Natural killer cell (primary cell): ENCODE data around the gene ZNF718. TPM values are rescaled to one million over a fixed set of nuclear protein-coding genes. Genes with fewer than 3 reads are reported as not detected.
A peak's percentile ranks its signal among the peaks of the same experiment; 100 is the strongest.
"Not testable (repeated sequence)": the region's sequence is repeated elsewhere in the genome, so short reads cannot be mapped to it uniquely, and the experiment has no call there.

Experiments used
- ATAC-seq, 3 donors: fragments of 150-1000 bp in 2 of 3; fragments of 200-7000 bp in 1 of 3; cut with Tn5 transposase; 1 replicate in 1 of 3; 2 replicates in 2 of 3; pipeline ENCODE4 v1.10.0; 2021; ENCODE audit warnings: mild to moderate bottlenecking in 2 of 3, moderate library complexity in 2 of 3
- DNase-seq, 2 donors: peaks; one replicate each; pipeline versions ENCODE4 v3.0.0 to v3.0.0-alpha.2; 2013 to 2021; ENCODE audit warnings: mixed read lengths in 1 of 2
- H3K27ac ChIP-seq: one replicate; pipeline ENCODE4 v1.5.1; 2013; ENCODE audit warnings: mild to moderate bottlenecking, low read length
- H3K27me3 ChIP-seq: one replicate; pipeline ENCODE4 v1.6.1; 2013; ENCODE audit warnings: low read length; ENCODE audit not compliant: control insufficient read depth, insufficient read depth
- H3K36me3 ChIP-seq: one replicate; pipeline ENCODE4 v1.6.1; 2013; ENCODE audit warnings: low read length; ENCODE audit not compliant: control insufficient read depth, insufficient read depth
- H3K4me1 ChIP-seq: one replicate; pipeline ENCODE4 v1.6.1; 2013; ENCODE audit warnings: low read length; ENCODE audit not compliant: control insufficient read depth, insufficient read depth
- H3K4me3 ChIP-seq: one replicate; pipeline ENCODE4 v1.5.1; 2013; ENCODE audit warnings: low read length
- H3K9me3 ChIP-seq: one replicate; pipeline ENCODE4 v1.6.1; 2013; ENCODE audit warnings: low read length; ENCODE audit not compliant: control insufficient read depth, insufficient read depth
- H3K27ac Mint-ChIP-seq, 2 donors: one replicate each; pipeline ENCODE4 v1.8.0; 2022; ENCODE audit warnings: mild to moderate bottlenecking in 2 of 2, mixed read lengths in 2 of 2, moderate library complexity in 1 of 2
- H3K27me3 Mint-ChIP-seq, 2 donors: one replicate each; pipeline ENCODE4 v1.8.0; 2022; ENCODE audit warnings: low read depth in 2 of 2, mixed read lengths in 2 of 2
- H3K36me3 Mint-ChIP-seq: one replicate; pipeline ENCODE4 v1.8.0; 2022; ENCODE audit warnings: mixed read lengths
- H3K4me1 Mint-ChIP-seq, 2 donors: one replicate each; pipeline ENCODE4 v1.8.0; 2022; ENCODE audit warnings: mixed read lengths in 2 of 2
- H3K4me3 Mint-ChIP-seq: one replicate; pipeline ENCODE4 v1.8.0; 2022; ENCODE audit warnings: mild to moderate bottlenecking, moderate library complexity, mixed read lengths
- H3K9me3 Mint-ChIP-seq, 2 donors: one replicate each; pipeline ENCODE4 v1.8.0; 2022; ENCODE audit warnings: mixed read lengths in 2 of 2
- WGBS: methylation state at CpG from one replicate; pipeline ENCODE4 v1.1.7; 2013; ENCODE audit warnings: missing lambda C conversion rate; ENCODE audit not compliant: insufficient coverage; 5-methylcytosine and 5-hydroxymethylcytosine counted together
- intact Hi-C: fragments of 100-400 bp; cut with micrococcal nuclease; formaldehyde crosslinking; loops from one replicate; pipeline ENCODE4 v1.14.2; 2022
- total RNA-seq, 4 donors: library from RNA; stranded (reverse); fragments of 120-200 nt in 1 of 4; gene quantifications; one replicate each; pipeline versions ENCODE4 v1.2.3 to v1.2.4, GENCODE V29; 2013 to 2022
- TF ChIP-seq, protein P1 (sequence below): fragments of 200-600 bp; IDR thresholded peaks from one replicate; pipeline ENCODE4 v1.8.0; 2022; ENCODE audit warnings: antibody characterized with exemption

The ZNF718 gene
- total RNA-seq, 3 donors from 2014 or later (not counting 1 experiment from before 2014, with no cell fraction given): 7.9 to 16.1 (median 15.1) TPM

DNA sequence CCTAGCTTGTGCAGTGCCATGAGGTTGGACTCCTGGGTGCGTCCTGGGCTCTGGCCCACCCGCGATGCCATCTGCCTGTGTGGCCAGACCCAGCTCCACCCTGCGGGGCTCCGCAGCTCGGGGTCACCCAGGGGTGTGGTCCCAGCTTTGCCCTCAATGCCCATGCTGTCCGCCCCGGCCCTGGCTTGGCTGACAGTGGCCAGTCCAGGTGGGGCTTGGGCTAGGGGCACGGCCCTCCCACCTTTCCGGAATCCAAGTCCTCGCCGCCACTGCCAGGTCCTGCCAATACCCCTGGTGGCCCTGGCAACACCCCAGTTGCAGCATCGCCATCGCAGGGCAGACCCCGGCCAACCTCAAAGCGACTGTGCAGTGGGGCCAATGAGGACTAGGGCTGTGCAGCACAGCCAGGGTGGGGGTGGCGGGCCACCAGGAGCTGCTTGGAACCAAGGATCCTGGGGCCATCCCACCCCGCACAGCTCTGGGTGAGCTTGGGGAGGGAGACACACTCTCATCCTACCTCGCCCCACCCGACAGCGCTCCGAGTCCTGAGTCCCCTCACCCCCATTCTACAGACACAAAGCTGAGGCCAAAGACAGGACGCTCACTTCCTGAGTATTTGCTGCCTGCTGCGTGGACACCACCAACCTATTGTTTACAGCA, 80.9 kb downstream of the ZNF718 start:
- H3K4me3 ChIP-seq: no peak overlapping the region
- Mint-ChIP-seq H3K9me3 (peaks cover 4 to 15% of the 10 kb centered on the region in 2 donors), H3K4me3 (no peak overlapping the region), H3K36me3 (peaks cover 14% of the 10 kb centered on the region), H3K27me3 (no peaks in the 10 kb centered on the region), H3K4me1 (peaks cover 35 to 44% of the 10 kb centered on the region in 2 donors), H3K27ac (no peak overlapping the region)
- DNase-seq (no peak), ATAC-seq (no peak)
- no peak overlapping the region for H3K27ac ChIP-seq
- peaks cover 42% of the 10 kb centered on the region for H3K9me3 ChIP-seq
- TF ChIP-seq, protein P1, sequence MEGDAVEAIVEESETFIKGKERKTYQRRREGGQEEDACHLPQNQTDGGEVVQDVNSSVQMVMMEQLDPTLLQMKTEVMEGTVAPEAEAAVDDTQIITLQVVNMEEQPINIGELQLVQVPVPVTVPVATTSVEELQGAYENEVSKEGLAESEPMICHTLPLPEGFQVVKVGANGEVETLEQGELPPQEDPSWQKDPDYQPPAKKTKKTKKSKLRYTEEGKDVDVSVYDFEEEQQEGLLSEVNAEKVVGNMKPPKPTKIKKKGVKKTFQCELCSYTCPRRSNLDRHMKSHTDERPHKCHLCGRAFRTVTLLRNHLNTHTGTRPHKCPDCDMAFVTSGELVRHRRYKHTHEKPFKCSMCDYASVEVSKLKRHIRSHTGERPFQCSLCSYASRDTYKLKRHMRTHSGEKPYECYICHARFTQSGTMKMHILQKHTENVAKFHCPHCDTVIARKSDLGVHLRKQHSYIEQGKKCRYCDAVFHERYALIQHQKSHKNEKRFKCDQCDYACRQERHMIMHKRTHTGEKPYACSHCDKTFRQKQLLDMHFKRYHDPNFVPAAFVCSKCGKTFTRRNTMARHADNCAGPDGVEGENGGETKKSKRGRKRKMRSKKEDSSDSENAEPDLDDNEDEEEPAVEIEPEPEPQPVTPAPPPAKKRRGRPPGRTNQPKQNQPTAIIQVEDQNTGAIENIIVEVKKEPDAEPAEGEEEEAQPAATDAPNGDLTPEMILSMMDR: no peak
- WGBS: 96% methylated on average over 24 of the region's 24 CpGs
- H3K4me1 ChIP-seq: peaks cover 11% of the 10 kb centered on the region
- H3K27me3 ChIP-seq: no peaks in the 10 kb centered on the region
- intact Hi-C loops: no loop called here
- peaks cover 4% of the 10 kb centered on the region for H3K36me3 ChIP-seq

DNA sequence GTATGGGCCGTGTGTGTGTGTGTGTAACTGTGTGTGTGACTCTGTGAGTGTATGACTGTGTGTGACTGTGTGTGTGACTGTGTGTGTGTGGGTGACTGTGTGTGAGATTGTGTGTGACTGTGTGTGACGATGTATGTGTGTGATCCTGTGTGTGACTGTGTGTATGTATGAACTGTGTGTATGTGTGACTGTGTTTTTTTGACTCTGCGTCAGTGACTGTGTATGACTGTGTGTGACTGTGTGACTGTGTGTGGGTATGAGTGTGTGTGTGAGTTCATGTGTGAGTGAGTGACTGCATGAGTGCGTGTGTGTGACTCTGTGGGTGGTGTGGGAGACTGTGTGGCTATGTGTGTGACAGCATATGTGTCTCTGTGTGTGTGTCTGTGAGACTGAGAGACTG, 81.8 kb downstream of the ZNF718 start:
- ATAC-seq (no peak), DNase-seq (no peak)
- TF ChIP-seq, protein P1: no peak
- Histone ChIP-seq H3K9me3 (peaks cover 46% of the 10 kb centered on the region), H3K27ac (no peak overlapping the region), H3K36me3 (peaks cover 4% of the 10 kb centered on the region), H3K4me3 (no peak overlapping the region), H3K4me1 (peaks cover 19% of the 10 kb centered on the region), H3K27me3 (no peaks in the 10 kb centered on the region)
- Mint-ChIP-seq H3K27ac (peak overlapping the region in 1 of 2 donors; percentile 84), H3K27me3 (no peaks in the 10 kb centered on the region), H3K36me3 (peaks cover 14% of the 10 kb centered on the region), H3K9me3 (peaks cover 4 to 15% of the 10 kb centered on the region in 2 donors), H3K4me1 (peaks cover 40 to 48% of the 10 kb centered on the region in 2 donors), H3K4me3 (no peak overlapping the region)
- 79% methylated on average over 4 of the region's 4 CpGs for WGBS
- intact Hi-C loops: no loop called here

DNA sequence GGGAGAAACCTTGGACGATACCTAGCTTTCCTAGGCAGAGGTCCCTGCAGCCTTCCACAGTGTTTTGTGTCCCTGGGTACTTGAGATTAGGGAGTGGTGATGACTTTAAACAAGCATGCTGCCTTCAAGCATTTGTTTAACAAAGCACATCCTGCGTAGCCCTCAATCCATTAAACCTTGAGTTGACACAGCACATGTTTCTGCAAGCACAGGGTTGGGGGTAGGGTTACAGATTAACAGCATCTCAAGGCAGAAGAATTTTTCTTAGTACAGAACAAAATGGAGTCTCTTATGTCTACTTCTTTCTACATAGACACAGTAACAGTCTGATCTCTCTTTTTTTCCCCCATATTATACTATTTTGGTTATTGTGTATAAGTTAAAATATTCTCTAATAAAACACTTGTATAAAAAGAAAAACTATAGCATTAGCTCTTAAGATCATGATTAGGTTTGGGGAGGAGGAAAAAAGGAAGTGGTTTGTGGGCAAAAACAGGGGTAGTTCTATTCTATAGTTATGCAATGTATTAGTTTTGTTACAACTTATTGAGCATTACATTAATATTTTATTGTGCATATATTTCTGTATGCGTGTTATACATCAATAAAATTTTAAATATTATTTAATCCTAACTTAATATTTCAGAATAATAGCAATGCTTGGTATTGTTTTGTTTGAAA, 84.3 kb downstream of the ZNF718 start:
- H3K27ac Mint-ChIP-seq: peak overlapping the region; percentile 83 to 84
- DNase-seq, ATAC-seq, H3K27me3 ChIP-seq, H3K36me3 ChIP-seq, H3K27me3 Mint-ChIP-seq, H3K4me3 ChIP-seq, intact Hi-C loops, H3K36me3 Mint-ChIP-seq: not testable (repeated sequence)
- Histone ChIP-seq H3K4me1 (peaks cover 43% of the 10 kb centered on the region), H3K27ac (peak overlapping the region; percentile 20), H3K9me3 (peaks cover 47% of the 10 kb centered on the region)
- WGBS: 37% methylated on average over 2 of the region's 3 CpGs
- peak overlapping the region; percentile 51 for H3K4me3 Mint-ChIP-seq
- peaks cover 4 to 10% of the 10 kb centered on the region in 2 donors for H3K9me3 Mint-ChIP-seq
- H3K4me1 Mint-ChIP-seq: peaks cover 53 to 57% of the 10 kb centered on the region in 2 donors

DNA sequence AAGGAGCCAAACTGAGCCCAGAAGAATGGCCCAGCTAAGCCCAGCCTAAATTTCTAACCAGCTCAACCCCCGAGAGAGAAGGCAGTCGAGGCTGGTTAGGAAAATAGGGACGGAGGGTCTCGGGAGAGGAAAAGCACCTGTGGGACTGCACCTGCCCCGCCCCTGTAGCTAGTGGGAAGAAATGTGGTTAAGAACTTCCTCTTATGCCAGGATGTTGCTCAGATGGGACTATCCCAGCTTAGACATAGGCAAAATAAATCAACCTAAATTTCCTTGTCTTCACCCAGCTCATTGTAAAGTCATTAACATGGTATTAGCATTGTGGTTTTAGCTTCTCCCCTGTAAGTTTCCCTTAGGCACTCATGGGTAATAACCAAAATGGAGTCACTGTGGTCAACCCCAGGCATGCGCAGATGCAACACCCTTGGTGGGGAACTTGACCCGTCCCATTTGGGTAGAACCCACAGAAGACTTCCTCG, 86.8 kb downstream of the ZNF718 start:
- WGBS: 3% methylated on average over 8 of the region's 8 CpGs
- peaks cover 48% of the 10 kb centered on the region for H3K4me1 ChIP-seq
- H3K9me3 ChIP-seq: peaks cover 35% of the 10 kb centered on the region
- H3K27ac ChIP-seq: peak overlapping the region; percentile 11
- peaks cover 2 to 10% of the 10 kb centered on the region in 2 donors for H3K9me3 Mint-ChIP-seq
- TF ChIP-seq, protein P1: no peak
- no peaks in the 10 kb centered on the region for H3K27me3 ChIP-seq
- H3K4me3 Mint-ChIP-seq: peak overlapping the region; percentile 47
- peak in 1 of 2 donors; percentile 22 for DNase-seq
- H3K4me3 ChIP-seq: no peak overlapping the region
- H3K4me1 Mint-ChIP-seq: peaks cover 69 to 72% of the 10 kb centered on the region in 2 donors
- intact Hi-C loops: no loop called here
- H3K27me3 Mint-ChIP-seq: no peaks in the 10 kb centered on the region
- peak overlapping the region; percentile 64 to 78 for H3K27ac Mint-ChIP-seq
- ATAC-seq: no peak
- no peaks in the 10 kb centered on the region for H3K36me3 Mint-ChIP-seq
- no peaks in the 10 kb centered on the region for H3K36me3 ChIP-seq
